Right lobe of liver (tissue), 4 donors: ENCODE data around the gene DNAH17.

Experiments used
- CTCF ChIP-seq, 4 donors: fragments of 200-600 bp in 3 of 4; fragments of 450-650 bp in 1 of 4; IDR thresholded peaks; one replicate each; pipeline versions ENCODE4 v1.5.1 to v1.8.0; 2016 to 2022; ENCODE audit warnings: antibody characterized with exemption in 4 of 4, mild to moderate bottlenecking in 2 of 4
- POLR2A ChIP-seq: fragments of 450-650 bp; IDR thresholded peaks from one replicate; pipeline ENCODE4 v1.6.1; 2017; ENCODE audit warnings: antibody characterized with exemption, mild to moderate bottlenecking
- donor health status: DM: no; HTN: no; CAD: no.
- donor health status: DM: no; HTN: no; CAD: no.
- donor health status: DM: no; HTN: yes; CAD: no.

- TF ChIP-seq CTCF (IDR thresholded peaks at IDR 0.05) (no peak), POLR2A (no peak)
These were observed 39.9 kb downstream of the DNAH17 start for GRCh38 chr17:78537217-78537860.
